SKM-1 treated with dmso at 0.1 percent for 144 hours (cell line): Measurements from ENCODE around the gene PPP1CA.

ENCODE experiments used
- DNase-seq: peaks from one replicate; lab custom pipeline; 2025; ENCODE audit not compliant: unreplicated experiment; lab: John Stamatoyannopoulos, UW

Gene PPP1CA

GRCh38 chr11:67418476-67419281, 17.0 kb upstream of the PPP1CA start:
- no peak for DNase-seq

GRCh38 chr11:67417425-67417824, 15.8 kb upstream of the PPP1CA start:
- no peak for DNase-seq

GRCh38 chr11:67416416-67417335, 15.0 kb upstream of the PPP1CA start:
- DNase-seq, result no peak

- no peak for DNase-seq
Observed at GRCh38 chr11:67415501-67416304, 14.0 kb upstream of the PPP1CA start, which contains the start of gene CARNS1. Gene CARNS1, plus strand, starts transcription at chr11:67415678. Its CDS starts 522 bp downstream, at chr11:67416200.

GRCh38 chr11:67413266-67413849, 11.7 kb upstream of the PPP1CA start:
- no peak for DNase-seq

GRCh38 chr11:67412495-67413179, 11.0 kb upstream of the PPP1CA start:
- DNase-seq, result no peak

- DNase-seq, result no peak
Observed at GRCh38 chr11:67411785-67412152, 10.1 kb upstream of the PPP1CA start.

- no peak for DNase-seq
Observed at GRCh38 chr11:67410984-67411784, 9.5 kb upstream of the PPP1CA start.

- DNase-seq, result no peak
Observed at GRCh38 chr11:67410369-67410831, 8.7 kb upstream of the PPP1CA start.

GRCh38 chr11:67409781-67410368, 8.2 kb upstream of the PPP1CA start:
- no peak for DNase-seq

GRCh38 chr11:67409261-67409666, 7.6 kb upstream of the PPP1CA start:
- no peak for DNase-seq

GRCh38 chr11:67408437-67409200, 7.0 kb upstream of the PPP1CA start:
- DNase-seq, result no peak

- no peak for DNase-seq
Observed at GRCh38 chr11:67407688-67408163, 6.1 kb upstream of the PPP1CA start.

GRCh38 chr11:67406969-67407687, 5.5 kb upstream of the PPP1CA start:
- no peak for DNase-seq

- DNase-seq, result no peak
Observed at GRCh38 chr11:67406420-67406968, 4.8 kb upstream of the PPP1CA start.

- no peak for DNase-seq
Observed at GRCh38 chr11:67405688-67406339, 4.2 kb upstream of the PPP1CA start.

- no peak for DNase-seq
Observed at GRCh38 chr11:67405196-67405567, 3.5 kb upstream of the PPP1CA start.
